ENCODE data around the gene UHRF1.
"Not testable (repeated sequence)": the region's sequence is repeated elsewhere in the genome, so short reads cannot be mapped to it uniquely, and the experiment has no call there.

The UHRF1 gene

DNA sequence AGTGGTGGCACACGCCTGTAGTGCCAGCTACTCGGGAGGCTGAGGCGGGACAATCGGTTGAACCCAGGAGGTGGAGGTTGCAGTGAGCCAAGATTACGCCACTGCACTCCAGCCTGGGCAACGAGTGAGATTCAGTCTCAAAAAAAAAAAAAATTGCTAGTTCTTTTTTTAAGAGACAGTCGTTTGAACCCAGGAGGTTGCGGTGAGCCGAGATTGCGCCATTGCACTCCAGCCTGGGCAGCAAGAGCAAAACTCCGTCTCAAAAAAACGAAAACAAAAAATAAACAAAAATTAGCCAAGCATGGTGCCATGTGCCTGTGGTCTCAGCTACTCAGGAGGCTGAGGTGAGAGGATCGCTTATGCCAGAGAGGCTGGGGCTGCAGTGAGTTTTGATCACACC, 8.4 kb upstream of the UHRF1 start:
- H3K23ac ChIP-seq (ENCODE audit: low read depth, low read length, poor library complexity); H2AK5ac ChIP-seq (ENCODE audit: low read depth, low read length); DNase-seq (ENCODE audit: low spot score); H3K9me3 ChIP-seq (replicated peaks in 1 of 2; ENCODE audit: control insufficient read depth in 2 of 2, insufficient read depth in 1 of 2, low read depth in 1 of 2, low read length in 2 of 2); H4K91ac ChIP-seq (ENCODE audit: low read depth, low read length, poor library complexity); H3K18ac ChIP-seq (ENCODE audit: low read length); H3K4me3 ChIP-seq (ENCODE audit: low read length in 2 of 2); H3K79me1 ChIP-seq (ENCODE audit: low read depth, low read length); H3K14ac ChIP-seq (ENCODE audit: low read length); H2BK5ac ChIP-seq (ENCODE audit: low read length); H3K27me3 ChIP-seq (ENCODE audit: control insufficient read depth in 3 of 3, insufficient read depth in 3 of 3, low read depth in 1 of 3, low read length in 3 of 3); H3K4ac ChIP-seq (ENCODE audit: low read length); H2BK120ac ChIP-seq (ENCODE audit: low read depth, low read length); H4K8ac ChIP-seq (ENCODE audit: low read depth, low read length); H2BK12ac ChIP-seq (ENCODE audit: low read length); H3K27ac ChIP-seq (replicated peaks; ENCODE audit: low read length); H2AFZ ChIP-seq (ENCODE audit: low read length); H3K36me3 ChIP-seq (replicated peaks in 1 of 2; ENCODE audit: control insufficient read depth in 2 of 2, insufficient read depth in 2 of 2, low read length in 2 of 2); H3K9ac ChIP-seq (ENCODE audit: low read depth, low read length, poor library complexity); H2BK15ac ChIP-seq (ENCODE audit: low read length); H3K4me1 ChIP-seq (ENCODE audit: control insufficient read depth in 2 of 2, insufficient read depth in 1 of 2, low read depth in 1 of 2, low read length in 2 of 2); H3K4me2 ChIP-seq (ENCODE audit: insufficient read depth, low read length, poor library complexity, severe bottlenecking): not testable (repeated sequence)
- WGBS, 2 donors (ENCODE audit: extremely low coverage in 2 of 2, insufficient read length in 2 of 2, insufficient replicate concordance in 1 of 2) = no CpG with 5 or more reads among the region's 13 CpGs

DNA sequence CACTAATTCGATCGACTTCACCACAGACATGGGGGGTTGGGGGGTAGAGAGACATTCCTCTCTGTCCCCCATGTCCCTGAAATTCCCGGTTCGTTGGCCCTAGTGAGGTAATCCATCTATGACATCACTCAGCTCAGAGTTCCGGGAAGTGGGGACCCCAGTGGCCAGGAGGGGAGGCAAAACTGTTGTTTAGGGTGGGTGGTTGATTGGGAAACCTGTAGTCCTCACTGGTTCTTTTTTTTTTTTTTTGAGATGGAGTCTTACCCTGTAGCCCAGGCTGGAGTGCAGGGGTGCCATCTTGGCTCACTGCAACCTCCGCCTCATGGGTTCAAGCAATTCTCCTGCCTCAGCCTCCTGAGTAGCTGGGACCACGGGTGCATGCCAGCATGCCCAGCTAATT, 6.5 kb upstream of the UHRF1 start, which contains the start of gene ARRDC5:
TSS of gene ARRDC5 (minus strand) at position 101 of the 400 bp plus-strand sequence. CDS start at position 30, 71 bp downstream.
- WGBS, 2 donors (ENCODE audit: extremely low coverage in 2 of 2, insufficient read length in 2 of 2, insufficient replicate concordance in 1 of 2) = no CpG with 5 or more reads among the region's 7 CpGs
- Histone ChIP-seq H3K23ac (ENCODE audit: low read depth, low read length, poor library complexity) (no peak within 1 kb of the TSS), H3K9me3 (replicated peaks in 1 of 2; ENCODE audit: control insufficient read depth in 2 of 2, insufficient read depth in 1 of 2, low read depth in 1 of 2, low read length in 2 of 2) (no peaks in the 10 kb centered on the region), H3K4me1 (ENCODE audit: control insufficient read depth in 2 of 2, insufficient read depth in 1 of 2, low read depth in 1 of 2, low read length in 2 of 2) (no peaks in the 10 kb centered on the region), H3K9ac (ENCODE audit: low read depth, low read length, poor library complexity) (no peak within 1 kb of the TSS), H2BK15ac (ENCODE audit: low read length) (no peak within 1 kb of the TSS), H2BK12ac (ENCODE audit: low read length) (no peak within 1 kb of the TSS), H3K27ac (replicated peaks; ENCODE audit: low read length) (no peak within 1 kb of the TSS), H2BK5ac (ENCODE audit: low read length) (no peak within 1 kb of the TSS), H2AK5ac (ENCODE audit: low read depth, low read length) (no peak within 1 kb of the TSS), H3K79me1 (ENCODE audit: low read depth, low read length) (no peaks in the 10 kb centered on the region), H2AFZ (ENCODE audit: low read length) (no peak within 1 kb of the TSS), H3K4ac (ENCODE audit: low read length) (no peak within 1 kb of the TSS), H2BK120ac (ENCODE audit: low read depth, low read length) (no peak within 1 kb of the TSS), H4K91ac (ENCODE audit: low read depth, low read length, poor library complexity) (no peak within 1 kb of the TSS), H3K4me2 (ENCODE audit: insufficient read depth, low read length, poor library complexity, severe bottlenecking) (no peak within 1 kb of the TSS), H3K14ac (ENCODE audit: low read length) (no peak within 1 kb of the TSS), H4K8ac (ENCODE audit: low read depth, low read length) (no peak within 1 kb of the TSS), H3K36me3 (replicated peaks in 1 of 2; ENCODE audit: control insufficient read depth in 2 of 2, insufficient read depth in 2 of 2, low read length in 2 of 2) (no peaks in the 10 kb centered on the region), H3K27me3 (ENCODE audit: control insufficient read depth in 3 of 3, insufficient read depth in 3 of 3, low read depth in 1 of 3, low read length in 3 of 3) (no peaks in the 10 kb centered on the region), H3K18ac (ENCODE audit: low read length) (no peak within 1 kb of the TSS), H3K4me3 (ENCODE audit: low read length in 2 of 2) (no peak within 1 kb of the TSS)
- no peak for DNase-seq (ENCODE audit: low spot score)

DNA sequence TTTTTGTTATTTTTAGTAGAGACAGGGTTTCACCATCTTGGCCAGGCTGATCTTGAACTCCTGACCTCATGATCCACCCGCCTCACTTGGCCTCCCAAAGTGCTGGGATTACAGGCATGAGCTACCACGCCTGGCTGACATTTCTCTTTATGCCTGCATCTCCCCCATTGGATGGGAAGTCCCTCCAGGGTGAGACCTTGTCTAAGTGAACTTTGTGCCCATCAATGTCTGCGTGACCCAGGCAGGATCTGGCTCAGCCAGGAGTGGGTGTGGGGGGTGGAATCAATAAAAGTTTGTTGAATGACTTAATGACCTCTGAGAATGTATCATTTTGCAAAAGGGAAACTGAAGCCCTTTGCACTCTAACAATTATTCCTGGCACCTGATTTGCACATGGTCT, 4.8 kb upstream of the UHRF1 start:
- no peak overlapping the region for H3K4me3 ChIP-seq (ENCODE audit: low read length in 2 of 2)
- H2BK5ac ChIP-seq (ENCODE audit: low read length) = no peak overlapping the region

DNA sequence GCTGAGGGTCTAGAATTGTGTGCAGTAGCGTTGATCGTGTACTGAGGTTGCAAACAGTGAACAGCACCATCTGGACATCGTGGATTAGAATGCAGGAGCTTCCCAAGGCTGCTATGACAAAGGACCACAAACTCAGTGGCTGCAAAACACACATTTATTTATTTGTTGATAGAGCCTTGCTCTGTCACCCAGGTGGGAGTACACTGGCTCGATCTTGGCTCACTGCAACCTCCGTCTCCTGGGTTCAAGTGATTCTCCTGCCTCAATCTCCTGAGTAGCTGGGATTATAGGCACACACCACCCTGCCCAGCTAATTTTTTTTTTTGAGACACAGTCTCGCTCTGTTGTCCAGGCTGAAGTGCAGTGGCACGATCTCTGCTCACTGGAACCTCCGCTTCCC, 2.3 kb upstream of the UHRF1 start:
- H3K4me2 ChIP-seq (ENCODE audit: insufficient read depth, low read length, poor library complexity, severe bottlenecking) = no peak overlapping the region
- no peak overlapping the region for H3K27ac ChIP-seq (replicated peaks; ENCODE audit: low read length)
- H3K4me1 ChIP-seq (ENCODE audit: control insufficient read depth in 2 of 2, insufficient read depth in 1 of 2, low read depth in 1 of 2, low read length in 2 of 2) = peaks cover 16 to 17% of the 10 kb centered on the region in 2 donors
- no peak overlapping the region for H3K18ac ChIP-seq (ENCODE audit: low read length)
- no peak overlapping the region for H4K91ac ChIP-seq (ENCODE audit: low read depth, low read length, poor library complexity)
- no peak overlapping the region for H2BK12ac ChIP-seq (ENCODE audit: low read length)
- DNase-seq (ENCODE audit: low spot score) = no peak
- H3K4ac ChIP-seq (ENCODE audit: low read length) = no peak overlapping the region
- H3K14ac ChIP-seq (ENCODE audit: low read length) = no peak overlapping the region
- H3K27me3 ChIP-seq (ENCODE audit: control insufficient read depth in 3 of 3, insufficient read depth in 3 of 3, low read depth in 1 of 3, low read length in 3 of 3) = no peaks in the 10 kb centered on the region
- no peaks in the 10 kb centered on the region for H3K79me1 ChIP-seq (ENCODE audit: low read depth, low read length)
- no peak overlapping the region for H3K4me3 ChIP-seq (ENCODE audit: low read length in 2 of 2)
- no peak overlapping the region for H2AFZ ChIP-seq (ENCODE audit: low read length)
- no peak overlapping the region for H2BK5ac ChIP-seq (ENCODE audit: low read length)
- H2AK5ac ChIP-seq (ENCODE audit: low read depth, low read length) = no peak overlapping the region
- H3K9me3 ChIP-seq (replicated peaks in 1 of 2; ENCODE audit: control insufficient read depth in 2 of 2, insufficient read depth in 1 of 2, low read depth in 1 of 2, low read length in 2 of 2) = no peaks in the 10 kb centered on the region
- WGBS, 2 donors (ENCODE audit: extremely low coverage in 2 of 2, insufficient read length in 2 of 2, insufficient replicate concordance in 1 of 2) = no CpG with 5 or more reads among the region's 8 CpGs
- peaks cover 2 to 8% of the 10 kb centered on the region in 2 donors for H3K36me3 ChIP-seq (replicated peaks in 1 of 2; ENCODE audit: control insufficient read depth in 2 of 2, insufficient read depth in 2 of 2, low read length in 2 of 2)
- no peak overlapping the region for H3K9ac ChIP-seq (ENCODE audit: low read depth, low read length, poor library complexity)
- no peak overlapping the region for H4K8ac ChIP-seq (ENCODE audit: low read depth, low read length)
- H3K23ac ChIP-seq (ENCODE audit: low read depth, low read length, poor library complexity) = no peak overlapping the region
- H2BK15ac ChIP-seq (ENCODE audit: low read length) = no peak overlapping the region
- no peak overlapping the region for H2BK120ac ChIP-seq (ENCODE audit: low read depth, low read length)

More for the DNA sequence above, 4.8 kb upstream of the UHRF1 start:
- no peak overlapping the region for H4K91ac ChIP-seq (ENCODE audit: low read depth, low read length, poor library complexity)
- H2AFZ ChIP-seq (ENCODE audit: low read length) = no peak overlapping the region
- H3K27ac ChIP-seq (replicated peaks; ENCODE audit: low read length) = no peak overlapping the region
- H3K36me3 ChIP-seq (replicated peaks in 1 of 2; ENCODE audit: control insufficient read depth in 2 of 2, insufficient read depth in 2 of 2, low read length in 2 of 2) = no peaks in the 10 kb centered on the region
- H2AK5ac ChIP-seq (ENCODE audit: low read depth, low read length) = no peak overlapping the region
- H2BK12ac ChIP-seq (ENCODE audit: low read length) = no peak overlapping the region
- H3K9ac ChIP-seq (ENCODE audit: low read depth, low read length, poor library complexity) = no peak overlapping the region
- H3K14ac ChIP-seq (ENCODE audit: low read length) = no peak overlapping the region
- WGBS, 2 donors (ENCODE audit: extremely low coverage in 2 of 2, insufficient read length in 2 of 2, insufficient replicate concordance in 1 of 2) = no CpG with 5 or more reads among the region's 3 CpGs
- H4K8ac ChIP-seq (ENCODE audit: low read depth, low read length) = no peak overlapping the region
- no peak overlapping the region for H3K4ac ChIP-seq (ENCODE audit: low read length)
- peaks cover 5 to 7% of the 10 kb centered on the region in 2 donors for H3K4me1 ChIP-seq (ENCODE audit: control insufficient read depth in 2 of 2, insufficient read depth in 1 of 2, low read depth in 1 of 2, low read length in 2 of 2)
- DNase-seq (ENCODE audit: low spot score) = no peak
- no peak overlapping the region for H2BK15ac ChIP-seq (ENCODE audit: low read length)
- no peak overlapping the region for H2BK120ac ChIP-seq (ENCODE audit: low read depth, low read length)
- no peak overlapping the region for H3K23ac ChIP-seq (ENCODE audit: low read depth, low read length, poor library complexity)
- H3K79me1 ChIP-seq (ENCODE audit: low read depth, low read length) = no peaks in the 10 kb centered on the region
- H3K4me2 ChIP-seq (ENCODE audit: insufficient read depth, low read length, poor library complexity, severe bottlenecking) = no peak overlapping the region
- no peak overlapping the region for H3K18ac ChIP-seq (ENCODE audit: low read length)
- H3K27me3 ChIP-seq (ENCODE audit: control insufficient read depth in 3 of 3, insufficient read depth in 3 of 3, low read depth in 1 of 3, low read length in 3 of 3) = no peaks in the 10 kb centered on the region
- H3K9me3 ChIP-seq (replicated peaks in 1 of 2; ENCODE audit: control insufficient read depth in 2 of 2, insufficient read depth in 1 of 2, low read depth in 1 of 2, low read length in 2 of 2) = no peaks in the 10 kb centered on the region

Data from neuronal stem cell (in vitro differentiated cells).